Smooth muscle cell (in vitro differentiated cells): Measurements from ENCODE around the gene CMC2. TPM values are rescaled to one million over a fixed set of nuclear protein-coding genes. Genes with fewer than 3 reads are reported as not detected.
A peak's percentile ranks its signal among the peaks of the same experiment; 100 is the strongest.

Source experiments
- DNase-seq: peaks from one replicate; lab custom pipeline; 2025; ENCODE audit not compliant: unreplicated experiment; lab: John Stamatoyannopoulos, UW
- H2AFZ ChIP-seq: fragments of 200-600 bp; sonication (generic); 2 replicates; pipeline ENCODE4 v1.6.0; 2016; ENCODE audit warnings: antibody characterized with exemption, low read depth, mild to moderate bottlenecking
- H3F3A ChIP-seq: fragments of 200-600 bp; sonication (generic); 2 replicates; pipeline ENCODE4 v1.6.0; 2017; ENCODE audit warnings: antibody characterized with exemption, low read depth
- H3K27ac ChIP-seq: fragments of 200-600 bp; sonication (generic); 2 replicates; pipeline ENCODE4 v1.5.1; 2016; ENCODE audit warnings: low read depth, mild to moderate bottlenecking
- H3K27me3 ChIP-seq: fragments of 200-600 bp; sonication (generic); 2 replicates; pipeline ENCODE4 v1.6.1; 2016; ENCODE audit warnings: low read depth, mild to moderate bottlenecking
- H3K36me3 ChIP-seq: fragments of 200-600 bp; sonication (generic); 2 replicates; pipeline ENCODE4 v1.5.1; 2016; ENCODE audit warnings: low read depth
- H3K4me1 ChIP-seq: fragments of 200-600 bp; sonication (generic); 2 replicates; pipeline ENCODE4 v1.5.1; 2016; ENCODE audit warnings: low read depth
- H3K4me2 ChIP-seq: fragments of 200-600 bp; sonication (generic); 2 replicates; pipeline ENCODE4 v1.6.0; 2016; ENCODE audit warnings: mild to moderate bottlenecking
- H3K4me3 ChIP-seq: fragments of 200-600 bp; sonication (generic); 2 replicates; pipeline ENCODE4 v1.5.1; 2016; ENCODE audit warnings: mild to moderate bottlenecking
- H3K79me2 ChIP-seq: fragments of 200-600 bp; sonication (generic); 2 replicates; pipeline ENCODE4 v1.6.0; 2016; ENCODE audit warnings: low read depth, mild to moderate bottlenecking
- H3K9ac ChIP-seq: fragments of 200-600 bp; sonication (generic); 2 replicates; pipeline ENCODE4 v1.6.0; 2016; ENCODE audit warnings: low read depth
- H3K9me3 ChIP-seq: fragments of 200-600 bp; sonication (generic); replicated peaks from 2 replicates; pipeline ENCODE4 v1.5.1; 2016; ENCODE audit warnings: low read depth
- H4K20me1 ChIP-seq: fragments of 200-600 bp; sonication (generic); 2 replicates; pipeline ENCODE4 v1.6.0; 2016; ENCODE audit warnings: low read depth
- WGBS: methylation state at CpG from one replicate; pipeline ENCODE4 v1.1.7; 2016; ENCODE audit warnings: low lambda C conversion rate; 5-methylcytosine and 5-hydroxymethylcytosine counted together
- polyA plus RNA-seq: library from polyadenylated mRNA; unstranded; fragments of >200 nt; fragmentation: Nextera tagmentation; extraction: Ambion mirVana; gene quantifications from 2 replicates; pipeline ENCODE4 v1.2.1, GENCODE V29; 2016
- total RNA-seq: library from RNA; depleted of rRNA; stranded (reverse); fragments of >200 nt; gene quantifications from 2 replicates; pipeline ENCODE4 v1.2.3, GENCODE V29; 2014
- TF ChIP-seq, protein P1 (sequence below): fragments of 200-600 bp; sonication (generic); IDR thresholded peaks from 2 replicates; pipeline ENCODE4 v1.5.1; 2017; ENCODE audit warnings: borderline replicate concordance, mild to moderate bottlenecking, antibody characterized with exemption; ENCODE audit not compliant: insufficient read depth, poor library complexity, severe bottlenecking

CMC2 gene
- total and polyA plus RNA-seq, 2 experiments from 2014 or later, result 53.2 to 110 TPM

DNA sequence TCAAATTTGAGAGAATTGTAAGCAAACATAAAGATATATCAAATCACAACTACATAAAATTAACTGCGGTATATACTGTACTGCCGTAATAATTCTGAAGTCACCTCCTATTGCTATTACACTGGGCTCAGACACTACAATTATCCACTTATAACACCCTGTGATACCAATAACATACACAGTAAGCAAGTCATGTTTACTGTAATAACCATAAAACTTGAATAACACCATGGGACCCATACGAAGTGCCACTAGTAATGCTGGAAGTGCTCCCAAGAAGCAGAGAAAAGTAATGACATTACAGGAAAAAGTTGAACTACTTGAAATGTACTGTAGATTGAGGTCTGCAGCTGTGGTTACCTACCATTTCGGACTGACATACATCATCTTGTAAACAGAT lies 24.0 kb downstream of the CMC2 start:
- Histone ChIP-seq H3K4me1 (peaks cover 2% of the 10 kb centered on the region), H3K4me3 (no peak overlapping the region), H3K27me3 (no peaks in the 10 kb centered on the region), H3K4me2 (no peak overlapping the region), H3K9ac (no peak overlapping the region), H3K27ac (no peak overlapping the region), H3K36me3 (no peaks in the 10 kb centered on the region), H3K79me2 (peaks cover 17% of the 10 kb centered on the region), H3F3A (no peaks in the 10 kb centered on the region), H2AFZ (no peak overlapping the region), H3K9me3 (no peaks in the 10 kb centered on the region), H4K20me1 (peaks cover 44% of the 10 kb centered on the region)
- 74% methylated on average over 4 of the region's 4 CpGs for WGBS
- TF ChIP-seq, protein P1, sequence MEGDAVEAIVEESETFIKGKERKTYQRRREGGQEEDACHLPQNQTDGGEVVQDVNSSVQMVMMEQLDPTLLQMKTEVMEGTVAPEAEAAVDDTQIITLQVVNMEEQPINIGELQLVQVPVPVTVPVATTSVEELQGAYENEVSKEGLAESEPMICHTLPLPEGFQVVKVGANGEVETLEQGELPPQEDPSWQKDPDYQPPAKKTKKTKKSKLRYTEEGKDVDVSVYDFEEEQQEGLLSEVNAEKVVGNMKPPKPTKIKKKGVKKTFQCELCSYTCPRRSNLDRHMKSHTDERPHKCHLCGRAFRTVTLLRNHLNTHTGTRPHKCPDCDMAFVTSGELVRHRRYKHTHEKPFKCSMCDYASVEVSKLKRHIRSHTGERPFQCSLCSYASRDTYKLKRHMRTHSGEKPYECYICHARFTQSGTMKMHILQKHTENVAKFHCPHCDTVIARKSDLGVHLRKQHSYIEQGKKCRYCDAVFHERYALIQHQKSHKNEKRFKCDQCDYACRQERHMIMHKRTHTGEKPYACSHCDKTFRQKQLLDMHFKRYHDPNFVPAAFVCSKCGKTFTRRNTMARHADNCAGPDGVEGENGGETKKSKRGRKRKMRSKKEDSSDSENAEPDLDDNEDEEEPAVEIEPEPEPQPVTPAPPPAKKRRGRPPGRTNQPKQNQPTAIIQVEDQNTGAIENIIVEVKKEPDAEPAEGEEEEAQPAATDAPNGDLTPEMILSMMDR, result no peak
- DNase-seq, result no peak

- no peak overlapping the region for H3K9ac ChIP-seq
- H3K27ac ChIP-seq, result no peak overlapping the region
- H3K4me2 ChIP-seq, result no peak overlapping the region
- no peaks in the 10 kb centered on the region for H3K9me3 ChIP-seq
- no peaks in the 10 kb centered on the region for H3K36me3 ChIP-seq
- no peaks in the 10 kb centered on the region for H3K27me3 ChIP-seq
- H3K4me3 ChIP-seq, result no peak overlapping the region
- H3K79me2 ChIP-seq, result peaks cover 10% of the 10 kb centered on the region
- peaks cover 38% of the 10 kb centered on the region for H4K20me1 ChIP-seq
- TF ChIP-seq, protein P1, result no peak
- no peaks in the 10 kb centered on the region for H3F3A ChIP-seq
- H2AFZ ChIP-seq, result no peak overlapping the region
- H3K4me1 ChIP-seq, result no peaks in the 10 kb centered on the region
- DNase-seq, result no peak
Observed at GRCh38 chr16:80981103-80981502, 25.6 kb downstream of the CMC2 start.

DNA sequence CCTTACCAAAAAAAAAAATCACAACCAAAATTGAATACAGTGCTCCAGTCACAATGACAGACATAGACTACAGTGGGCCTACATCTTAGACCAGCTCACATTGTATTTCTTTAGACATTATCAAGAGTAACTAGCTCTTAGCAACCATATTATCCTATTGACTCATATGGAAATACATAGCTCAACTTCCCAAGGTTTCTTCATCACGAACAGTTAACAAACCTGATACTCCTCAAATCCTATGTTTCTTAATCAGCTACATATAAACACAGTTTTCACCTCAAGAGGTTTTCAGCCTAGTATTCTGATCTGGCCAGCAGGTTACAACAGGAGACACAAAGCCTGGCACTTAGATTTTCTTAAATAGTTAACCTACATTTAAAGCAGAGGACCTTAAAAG lies 29.7 kb downstream of the CMC2 start:
- H3K4me1 ChIP-seq, result peaks cover 4% of the 10 kb centered on the region
- DNase-seq, result no peak
- no peak overlapping the region for H3K27ac ChIP-seq
- H3F3A ChIP-seq, result no peaks in the 10 kb centered on the region
- no peak overlapping the region for H3K4me2 ChIP-seq
- H4K20me1 ChIP-seq, result peaks cover 12% of the 10 kb centered on the region
- TF ChIP-seq, protein P1, result no peak
- H2AFZ ChIP-seq, result no peak overlapping the region
- WGBS, result 97% methylated on average over 1 of the region's 1 CpG
- no peaks in the 10 kb centered on the region for H3K79me2 ChIP-seq
- no peak overlapping the region for H3K4me3 ChIP-seq
- no peak overlapping the region for H3K9ac ChIP-seq
- no peaks in the 10 kb centered on the region for H3K27me3 ChIP-seq
- H3K9me3 ChIP-seq, result no peaks in the 10 kb centered on the region
- no peaks in the 10 kb centered on the region for H3K36me3 ChIP-seq

DNA sequence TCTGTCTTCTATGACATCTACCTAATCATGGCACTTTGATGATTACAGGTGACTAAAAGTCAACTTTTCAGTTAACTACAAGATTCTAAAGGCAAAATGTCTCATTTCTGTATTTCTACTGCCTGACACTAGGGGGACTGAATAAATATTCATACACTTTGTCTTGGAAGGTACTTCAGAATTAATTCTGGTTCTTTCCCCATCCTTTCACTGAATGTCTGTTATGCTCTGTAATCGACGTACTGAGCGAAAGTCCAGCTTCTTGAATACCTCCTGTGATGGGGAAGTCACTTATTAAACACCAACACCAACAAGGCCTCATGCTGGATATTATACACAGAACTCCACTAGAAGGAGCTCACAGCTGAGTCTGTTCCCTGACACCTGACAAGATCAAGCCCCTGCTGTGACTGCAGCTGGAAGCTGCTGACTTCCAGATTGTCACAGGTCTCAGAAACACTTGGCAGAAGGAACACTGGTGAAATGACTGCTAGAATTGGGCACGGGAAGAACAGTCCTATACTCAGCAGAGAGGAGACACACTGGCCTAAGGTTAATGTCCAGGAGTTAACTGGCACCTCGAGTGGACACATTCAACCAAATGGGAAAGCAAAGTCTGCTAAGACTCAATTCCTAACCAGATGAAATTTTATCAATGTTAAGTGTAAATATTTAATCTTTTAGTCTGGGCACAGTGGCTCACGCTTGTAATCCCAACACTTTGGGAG lies 31.9 kb downstream of the CMC2 start:
- Histone ChIP-seq H3K9me3 (no peaks in the 10 kb centered on the region), H2AFZ (no peak overlapping the region), H3K27ac (peak overlapping the region; percentile 45), H3K27me3 (no peaks in the 10 kb centered on the region), H3K4me2 (no peak overlapping the region), H3F3A (no peaks in the 10 kb centered on the region), H4K20me1 (peaks cover 12% of the 10 kb centered on the region), H3K9ac (no peak overlapping the region), H3K36me3 (no peaks in the 10 kb centered on the region), H3K4me1 (peaks cover 4% of the 10 kb centered on the region), H3K79me2 (no peaks in the 10 kb centered on the region), H3K4me3 (no peak overlapping the region)
- no peak for DNase-seq
- TF ChIP-seq, protein P1, result peak; percentile 50
- 96% methylated on average over 6 of the region's 6 CpGs for WGBS
